Colonic mucosa (tissue), 4 donors: ENCODE results near the gene KLHL11. TPM values are rescaled to one million over a fixed set of nuclear protein-coding genes. Genes with fewer than 3 reads are reported as not detected.

Experiments used
- DNase-seq: peaks from one replicate; pipeline ENCODE4 v3.0.0-alpha.2; 2020
- H3K27ac ChIP-seq: fragments of 200-600 bp; one replicate; pipeline ENCODE4 v1.8.0; 2021
- H3K27me3 ChIP-seq: fragments of 200-600 bp; one replicate; pipeline ENCODE4 v1.8.0; 2021
- H3K36me3 ChIP-seq: fragments of 200-600 bp; one replicate; pipeline ENCODE4 v1.8.0; 2021
- H3K4me1 ChIP-seq: fragments of 200-600 bp; one replicate; pipeline ENCODE4 v1.8.0; 2021; ENCODE audit warnings: mild to moderate bottlenecking
- H3K4me3 ChIP-seq: fragments of 200-600 bp; one replicate; pipeline ENCODE4 v1.8.0; 2021
- H3K9ac ChIP-seq, 2 donors: one replicate each; pipeline ENCODE4 v1.7.0; 2013; ENCODE audit warnings: control low read depth in 2 of 2, low read depth in 2 of 2, low read length in 2 of 2
- H3K9me3 ChIP-seq: fragments of 200-600 bp; one replicate; pipeline ENCODE4 v1.8.0; 2021
- intact Hi-C: fragments of 100-400 bp; cut with DNase I; formaldehyde crosslinking; loops from one replicate; pipeline ENCODE4 v1.14.1; 2022
- total RNA-seq, 2 donors: library from RNA; stranded (reverse); fragmentation: NEBNext Ultra II Directional in 1 of 2; extraction: Animal tissue kit (Norgen Biotek cat#: 25700) in 1 of 2; gene quantifications; one replicate each; pipeline ENCODE4 v1.2.1, GENCODE V29; 2021
- TF ChIP-seq, protein P1 (sequence below): fragments of 200-600 bp; IDR thresholded peaks from one replicate; pipeline ENCODE4 v1.8.0; 2022; ENCODE audit warnings: antibody characterized with exemption, mild to moderate bottlenecking
- donor health status: healthy.
- donor health status: DM: no; HTN: no; CAD: no.
- donor health status: DM: no; HTN: no; CAD: no.

Gene KLHL11
- total RNA-seq, 2 donors from 2014 or later = 10.0 to 14.0 TPM

DNA sequence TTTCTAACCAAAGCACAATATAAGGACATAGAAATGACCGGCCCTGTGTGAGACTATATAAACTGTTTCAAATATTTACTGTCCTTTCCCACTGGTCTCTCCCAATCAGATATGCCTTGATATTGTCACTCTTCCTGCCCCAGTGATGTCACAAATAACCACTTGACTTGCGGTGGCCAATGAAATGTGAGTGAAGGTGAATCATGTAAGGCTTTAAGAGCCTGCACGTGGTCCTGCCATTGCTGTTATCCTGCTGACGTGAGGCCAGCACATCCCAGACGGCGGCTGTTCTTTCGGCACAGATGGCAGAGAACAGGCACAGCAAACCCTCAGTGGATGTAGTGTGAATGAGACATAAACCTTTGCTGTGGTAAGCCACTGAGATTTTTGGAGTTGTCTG is 5.4 kb upstream of the KLHL11 start:
- intact Hi-C loops = no loop called here
- H3K27ac ChIP-seq = no peak overlapping the region
- DNase-seq = no peak
- peaks cover 17% of the 10 kb centered on the region for H3K36me3 ChIP-seq
- H3K4me1 ChIP-seq = no peaks in the 10 kb centered on the region
- TF ChIP-seq, protein P1, sequence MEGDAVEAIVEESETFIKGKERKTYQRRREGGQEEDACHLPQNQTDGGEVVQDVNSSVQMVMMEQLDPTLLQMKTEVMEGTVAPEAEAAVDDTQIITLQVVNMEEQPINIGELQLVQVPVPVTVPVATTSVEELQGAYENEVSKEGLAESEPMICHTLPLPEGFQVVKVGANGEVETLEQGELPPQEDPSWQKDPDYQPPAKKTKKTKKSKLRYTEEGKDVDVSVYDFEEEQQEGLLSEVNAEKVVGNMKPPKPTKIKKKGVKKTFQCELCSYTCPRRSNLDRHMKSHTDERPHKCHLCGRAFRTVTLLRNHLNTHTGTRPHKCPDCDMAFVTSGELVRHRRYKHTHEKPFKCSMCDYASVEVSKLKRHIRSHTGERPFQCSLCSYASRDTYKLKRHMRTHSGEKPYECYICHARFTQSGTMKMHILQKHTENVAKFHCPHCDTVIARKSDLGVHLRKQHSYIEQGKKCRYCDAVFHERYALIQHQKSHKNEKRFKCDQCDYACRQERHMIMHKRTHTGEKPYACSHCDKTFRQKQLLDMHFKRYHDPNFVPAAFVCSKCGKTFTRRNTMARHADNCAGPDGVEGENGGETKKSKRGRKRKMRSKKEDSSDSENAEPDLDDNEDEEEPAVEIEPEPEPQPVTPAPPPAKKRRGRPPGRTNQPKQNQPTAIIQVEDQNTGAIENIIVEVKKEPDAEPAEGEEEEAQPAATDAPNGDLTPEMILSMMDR = no peak
- H3K4me3 ChIP-seq = no peak overlapping the region
- H3K9ac ChIP-seq = no peak overlapping the region
- no peaks in the 10 kb centered on the region for H3K27me3 ChIP-seq
- no peaks in the 10 kb centered on the region for H3K9me3 ChIP-seq

- H3K27me3 ChIP-seq = no peaks in the 10 kb centered on the region
- no peak overlapping the region for H3K27ac ChIP-seq
- H3K4me3 ChIP-seq = no peak overlapping the region
- intact Hi-C loops = no loop called here
- H3K9me3 ChIP-seq = no peaks in the 10 kb centered on the region
- peaks cover 17% of the 10 kb centered on the region for H3K36me3 ChIP-seq
- TF ChIP-seq, protein P1 = no peak
- H3K9ac ChIP-seq = no peak overlapping the region
- no peak for DNase-seq
- H3K4me1 ChIP-seq = no peaks in the 10 kb centered on the region
Observed at GRCh38 chr17:41870097-41870496, 4.9 kb upstream of the KLHL11 start.

GRCh38 chr17:41869426-41869825 is 4.2 kb upstream of the KLHL11 start:
- Histone ChIP-seq H3K9ac (no peak overlapping the region), H3K4me3 (no peak overlapping the region), H3K27ac (no peak overlapping the region), H3K27me3 (no peaks in the 10 kb centered on the region), H3K9me3 (no peaks in the 10 kb centered on the region), H3K36me3 (peaks cover 17% of the 10 kb centered on the region), H3K4me1 (no peaks in the 10 kb centered on the region)
- DNase-seq = no peak
- intact Hi-C loops = no loop called here
- TF ChIP-seq, protein P1 = no peak

- H3K4me1 ChIP-seq = peaks cover 4% of the 10 kb centered on the region
- TF ChIP-seq, protein P1 = no peak
- intact Hi-C loops = no loop called here
- H3K27ac ChIP-seq = no peak overlapping the region
- H3K27me3 ChIP-seq = no peaks in the 10 kb centered on the region
- DNase-seq = no peak
- H3K4me3 ChIP-seq = no peak overlapping the region
- H3K9me3 ChIP-seq = no peaks in the 10 kb centered on the region
- no peak overlapping the region for H3K9ac ChIP-seq
- peaks cover 14% of the 10 kb centered on the region for H3K36me3 ChIP-seq
Observed at GRCh38 chr17:41868568-41868967, 3.3 kb upstream of the KLHL11 start.

DNA sequence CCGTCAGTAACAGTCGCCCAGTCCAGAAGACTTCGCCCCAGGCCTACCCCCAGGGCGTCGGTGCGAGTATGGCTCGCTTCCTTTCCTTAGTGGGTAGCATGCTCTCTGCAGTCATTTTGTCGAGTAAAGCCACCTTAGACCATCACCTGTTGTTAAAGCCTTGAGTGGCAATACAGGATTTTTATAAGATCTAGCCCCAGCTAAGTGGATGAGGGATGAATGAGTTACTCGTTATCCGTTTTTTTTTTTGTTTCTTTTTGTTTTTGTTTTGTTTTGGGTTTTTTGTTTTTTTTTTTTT is 322 bp upstream of the KLHL11 start:
- TF ChIP-seq, protein P1 = no peak
- H3K27ac ChIP-seq = no peak overlapping the region
- no peak for DNase-seq
- peak overlapping the region; percentile 58 to 86 for H3K9ac ChIP-seq
- intact Hi-C loops = no loop called here
- no peaks in the 10 kb centered on the region for H3K27me3 ChIP-seq
- peaks cover 7% of the 10 kb centered on the region for H3K36me3 ChIP-seq
- H3K9me3 ChIP-seq = no peaks in the 10 kb centered on the region
- H3K4me1 ChIP-seq = peaks cover 4% of the 10 kb centered on the region
- peak overlapping the region; percentile 93 for H3K4me3 ChIP-seq

GRCh38 chr17:41864498-41864835 is 756 bp downstream of the KLHL11 start:
- DNase-seq = no peak
- Histone ChIP-seq H3K27ac (peak overlapping the region; percentile 82), H3K4me3 (peak overlapping the region; percentile 93), H3K4me1 (peaks cover 4% of the 10 kb centered on the region), H3K36me3 (peaks cover 4% of the 10 kb centered on the region), H3K9ac (peak overlapping the region; percentile 86 to 98), H3K27me3 (no peaks in the 10 kb centered on the region), H3K9me3 (no peaks in the 10 kb centered on the region)
- TF ChIP-seq, protein P1 = no peak
- intact Hi-C loops = no loop called here
